ENCODE data around the gene BABAM2. TPM values are rescaled to one million over a fixed set of nuclear protein-coding genes. Genes with fewer than 3 reads are reported as not detected.
A peak's percentile ranks its signal among the peaks of the same experiment; 100 is the strongest.

Gene BABAM2
- total RNA-seq, 3 donors from 2014 or later: 34.8 to 42.4 (median 41.3) TPM

DNA sequence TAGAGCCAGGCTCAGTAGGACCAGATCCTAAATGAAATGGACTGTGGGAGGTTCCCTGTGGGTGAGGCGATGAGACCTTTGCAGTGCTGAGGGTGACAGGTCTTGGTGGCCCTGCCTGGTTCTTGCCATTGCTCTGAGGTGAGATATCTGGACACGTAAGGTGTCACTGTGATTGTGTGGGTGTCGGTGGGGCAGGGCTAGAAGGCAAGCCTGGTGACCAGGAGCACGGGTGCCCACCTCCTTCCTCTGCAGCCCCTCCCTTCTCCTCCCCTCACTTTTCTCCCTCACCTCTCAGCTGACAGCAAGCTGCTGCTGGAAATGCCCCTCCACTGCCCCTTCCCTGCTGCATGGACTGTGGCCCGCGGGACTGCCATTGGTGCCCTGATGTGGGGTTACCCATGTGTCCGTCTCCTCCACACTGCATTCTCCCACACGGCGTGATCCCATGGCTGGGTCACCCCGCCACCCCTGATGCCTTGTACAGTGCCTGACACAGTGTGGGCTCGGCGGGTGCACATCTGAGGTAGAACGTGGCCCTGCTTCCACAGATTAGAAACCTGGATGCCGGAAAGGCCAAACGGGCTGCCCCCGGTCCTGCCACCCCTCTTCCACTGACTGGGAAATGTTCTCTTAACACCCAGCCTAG is 446.6 kb downstream of the BABAM2 start:
- Histone ChIP-seq H3K36me3 (ENCODE audit: low read depth) (no peaks in the 10 kb centered on the region), H3K4me3 (no peak overlapping the region), H3K9me3 (no peaks in the 10 kb centered on the region), H3K4me1 (ENCODE audit: low read depth) (peaks cover 4% of the 10 kb centered on the region)
- intact Hi-C loops (cut with DNase I, micrococcal nuclease): no loop called here
- ATAC-seq: no peak
- peak in 1 of 3 donors; percentile 9 for DNase-seq
- TF ChIP-seq CTCF (IDR thresholded peaks at IDR 0.05): no peak

DNA sequence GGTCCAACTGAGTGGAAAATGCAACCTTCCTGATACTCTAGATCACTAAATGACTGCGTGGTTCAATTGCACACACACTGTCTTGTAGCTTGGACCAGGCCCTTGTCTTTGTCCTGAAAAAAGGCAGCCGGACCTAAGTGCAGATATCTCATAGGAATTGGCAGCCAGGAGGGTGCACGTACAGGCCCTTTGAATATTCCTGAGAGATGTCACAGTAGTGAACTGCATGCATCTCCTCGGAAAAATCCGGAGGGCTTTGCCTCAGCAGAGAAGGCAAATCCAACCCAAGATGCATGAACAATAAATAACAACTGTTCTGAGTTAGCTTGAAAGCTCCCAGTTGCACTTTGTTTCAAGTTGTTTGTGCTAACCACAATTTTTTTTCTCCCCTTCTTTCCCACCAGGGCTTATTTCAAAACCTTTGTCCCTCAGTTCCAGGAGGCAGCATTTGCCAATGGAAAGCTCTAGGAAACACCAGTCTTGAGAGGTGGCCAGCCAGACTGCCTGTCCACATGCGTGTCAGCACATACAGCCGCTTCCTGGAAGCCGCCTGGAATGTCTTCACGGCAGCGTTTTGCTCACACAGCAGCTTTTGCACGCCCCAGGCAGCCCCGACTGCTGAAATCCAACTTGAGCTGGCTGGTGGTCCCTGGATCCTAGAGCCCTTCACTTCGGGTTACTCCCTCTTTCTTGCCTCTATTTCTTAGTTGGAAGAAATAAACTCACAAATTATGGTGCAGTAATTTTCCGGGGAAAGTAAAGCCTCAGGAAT is 447.7 kb downstream of the BABAM2 start:
- Histone ChIP-seq H3K36me3 (ENCODE audit: low read depth) (no peaks in the 10 kb centered on the region), H3K4me3 (no peak overlapping the region), H3K9me3 (no peaks in the 10 kb centered on the region), H3K4me1 (ENCODE audit: low read depth) (peaks cover 4% of the 10 kb centered on the region)
- intact Hi-C loops (cut with DNase I, micrococcal nuclease): no loop called here
- peak; percentile 37 for ATAC-seq
- DNase-seq: peak; percentile 50 to 79 (median 54)
- TF ChIP-seq CTCF (IDR thresholded peaks at IDR 0.05): no peak

GRCh38 chr2:28338831-28339321 is 448.3 kb downstream of the BABAM2 start:
- intact Hi-C loops (cut with DNase I, micrococcal nuclease): no loop called here
- ATAC-seq: peak; percentile 4
- peaks cover 4% of the 10 kb centered on the region for H3K4me1 ChIP-seq (ENCODE audit: low read depth)
- DNase-seq: peak in 1 of 3 donors; percentile 8
- no peaks in the 10 kb centered on the region for H3K36me3 ChIP-seq (ENCODE audit: low read depth)
- H3K9me3 ChIP-seq: no peaks in the 10 kb centered on the region
- no peak for TF ChIP-seq CTCF (IDR thresholded peaks at IDR 0.05)
- no peak overlapping the region for H3K4me3 ChIP-seq

GRCh38 chr2:28339516-28340175 is 449.1 kb downstream of the BABAM2 start:
- ATAC-seq (no peak), DNase-seq (peak in 1 of 3 donors; percentile 25)
- H3K4me1 ChIP-seq (ENCODE audit: low read depth): peaks cover 4% of the 10 kb centered on the region
- intact Hi-C loops (cut with DNase I, micrococcal nuclease): no loop called here
- H3K9me3 ChIP-seq: no peaks in the 10 kb centered on the region
- H3K36me3 ChIP-seq (ENCODE audit: low read depth): no peaks in the 10 kb centered on the region
- no peak overlapping the region for H3K4me3 ChIP-seq
- TF ChIP-seq CTCF (IDR thresholded peaks at IDR 0.05): no peak

- ATAC-seq: peak; percentile 17
- peak in 1 of 3 donors; percentile 36 for DNase-seq
- H3K36me3 ChIP-seq (ENCODE audit: low read depth): no peaks in the 10 kb centered on the region
- intact Hi-C loops (cut with DNase I, micrococcal nuclease): no loop called here
- no peaks in the 10 kb centered on the region for H3K9me3 ChIP-seq
- no peak for TF ChIP-seq CTCF (IDR thresholded peaks at IDR 0.05)
- H3K4me3 ChIP-seq: no peak overlapping the region
- peaks cover 4% of the 10 kb centered on the region for H3K4me1 ChIP-seq (ENCODE audit: low read depth)
Measured at GRCh38 chr2:28340312-28341202, 450.0 kb downstream of the BABAM2 start.

Data from mucosa of descending colon (tissue), 3 donors.